H7 (cell line): Measurements from ENCODE around the gene LCTL. TPM values are rescaled to one million over a fixed set of nuclear protein-coding genes. Genes with fewer than 3 reads are reported as not detected.
"Not testable (repeated sequence)": the region's sequence is repeated elsewhere in the genome, so short reads cannot be mapped to it uniquely, and the experiment has no call there.

Source experiments
- DNase-seq: peaks from one replicate; pipeline ENCODE4 v3.0.0; 2012
- H3K27me3 ChIP-seq: 2 replicates; pipeline ENCODE4 v1.6.0; 2011; ENCODE audit warnings: mild to moderate bottlenecking, low read length; ENCODE audit not compliant: control insufficient read depth, insufficient read depth
- H3K36me3 ChIP-seq: replicated peaks from 2 replicates; pipeline ENCODE4 v1.5.1; 2011; ENCODE audit warnings: low read length; ENCODE audit not compliant: control insufficient read depth, insufficient read depth
- H3K4me3 ChIP-seq: 2 replicates; pipeline ENCODE4 v1.5.1; 2011; ENCODE audit warnings: low read depth, mild to moderate bottlenecking, control low read depth, low read length, moderate library complexity; ENCODE audit not compliant: insufficient read depth
- total RNA-seq: library from RNA; depleted of rRNA; stranded (reverse); fragments of >200 nt; shearing (Covaris generic); gene quantifications from 2 replicates; pipeline ENCODE4 v1.2.3, GENCODE V29; 2014

LCTL gene
- total RNA-seq, 1 experiment from 2014 or later = 1.9 TPM

DNA sequence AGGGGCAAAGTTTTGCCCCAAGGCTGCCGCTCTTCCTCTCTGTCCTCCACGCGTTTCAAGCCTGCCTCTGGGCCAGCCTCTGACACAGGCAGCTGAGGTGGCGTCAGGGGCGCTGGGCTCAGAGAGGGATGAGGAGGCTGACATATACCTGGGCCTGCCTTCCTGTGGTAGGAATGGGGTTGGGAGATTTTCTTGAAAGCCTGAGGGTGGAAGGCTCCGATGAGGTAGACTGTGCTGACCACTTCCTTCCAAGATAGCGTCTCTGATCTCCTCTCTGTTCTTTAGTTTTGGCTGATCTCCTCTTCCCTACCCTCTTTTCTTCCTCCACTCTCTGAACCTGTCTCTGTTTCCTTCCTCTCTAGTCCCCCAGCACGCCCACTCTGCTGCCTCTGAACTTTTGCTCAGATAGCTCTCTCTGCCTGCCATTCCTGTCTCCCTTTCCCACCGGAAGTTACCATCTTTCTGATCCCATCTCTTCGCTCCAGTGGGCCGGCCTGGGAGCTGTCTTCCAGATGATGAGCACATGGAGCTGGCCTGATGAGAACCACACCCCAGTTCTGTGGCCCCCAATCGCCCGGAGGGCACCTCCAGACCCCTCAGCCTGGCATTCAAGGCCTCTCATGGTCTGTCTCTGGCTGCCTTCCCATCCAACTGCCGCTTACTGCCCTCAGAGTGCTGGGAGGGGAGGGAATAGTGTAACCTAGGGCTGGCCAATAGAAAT lies 32.5 kb upstream of the LCTL start:
- H3K4me3 ChIP-seq = no peak overlapping the region
- DNase-seq = no peak
- no peaks in the 10 kb centered on the region; the same call in 1 of the 2 replicates for H3K27me3 ChIP-seq
- no peaks in the 10 kb centered on the region for H3K36me3 ChIP-seq

DNA sequence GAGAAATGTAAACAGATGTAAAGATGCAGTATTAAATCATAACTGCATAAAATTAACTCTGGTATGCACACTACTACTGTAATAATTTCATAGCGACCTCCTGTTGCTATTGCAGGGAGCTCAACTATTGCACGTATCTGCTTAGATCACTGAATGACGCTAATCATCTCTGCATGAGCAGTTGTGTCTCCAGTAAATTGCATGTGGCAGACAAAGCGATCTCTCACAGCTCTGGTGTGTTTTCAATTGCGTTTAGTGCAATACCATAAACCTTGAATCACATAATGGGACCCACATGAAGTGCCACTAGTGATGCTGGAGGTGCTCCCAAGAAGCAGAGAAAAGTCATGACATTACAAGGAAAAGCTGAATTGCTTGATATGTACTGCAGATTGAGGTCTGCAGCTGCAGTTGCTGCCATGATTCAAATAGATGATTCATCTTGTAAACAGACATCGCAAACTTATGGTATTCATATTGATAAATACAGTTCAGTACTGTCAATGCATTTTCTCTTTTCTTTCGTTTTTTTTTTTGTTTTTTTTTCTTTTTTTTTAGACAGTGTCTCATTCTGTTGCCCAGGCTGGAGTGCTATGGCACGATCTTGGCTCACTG lies 30.2 kb upstream of the LCTL start:
- Histone ChIP-seq H3K4me3 (no peak overlapping the region), H3K36me3 (no peaks in the 10 kb centered on the region), H3K27me3 (no peaks in the 10 kb centered on the region; the same call in 1 of the 2 replicates)
- DNase-seq = no peak

DNA sequence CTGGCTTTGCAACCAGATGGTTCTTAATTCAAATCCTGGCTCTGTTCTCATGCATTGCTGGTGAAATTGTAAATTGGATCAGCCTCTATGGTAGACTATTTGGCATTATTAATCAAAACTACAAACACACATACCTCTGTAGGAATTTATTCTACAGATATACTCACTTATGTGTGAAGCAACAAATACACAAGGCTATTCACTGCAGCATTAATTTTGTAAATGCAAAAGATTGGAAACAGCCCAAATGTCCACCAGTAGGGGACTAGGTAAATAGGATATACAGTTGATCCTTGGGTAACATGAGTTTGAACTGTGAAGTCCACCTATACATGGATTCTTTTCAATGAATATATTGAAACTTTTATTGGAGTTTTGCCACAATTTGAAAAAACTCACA lies 29.5 kb upstream of the LCTL start:
- H3K27me3 ChIP-seq = no peaks in the 10 kb centered on the region
- no peak overlapping the region for H3K4me3 ChIP-seq
- H3K36me3 ChIP-seq = no peaks in the 10 kb centered on the region
- no peak for DNase-seq

DNA sequence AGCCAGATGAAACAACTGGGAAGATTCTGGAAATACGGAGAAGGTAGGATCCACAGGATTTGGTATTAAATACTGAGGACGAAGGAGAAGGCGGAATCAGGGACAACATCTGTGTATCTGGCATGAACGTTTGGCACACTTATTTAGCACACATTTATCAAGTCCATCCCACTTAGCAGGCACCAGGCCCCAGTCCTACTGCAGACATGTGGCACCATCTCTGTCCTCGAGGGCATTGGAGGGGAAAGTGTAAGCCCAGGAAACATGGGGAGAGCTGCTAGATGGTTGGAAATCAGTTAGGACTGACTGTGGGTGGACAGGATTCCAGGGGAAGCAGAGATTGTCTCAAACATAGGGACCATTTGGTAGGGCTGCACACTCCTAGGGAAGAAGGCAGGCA lies 29.0 kb upstream of the LCTL start:
- Histone ChIP-seq H3K27me3 (no peaks in the 10 kb centered on the region), H3K36me3 (no peaks in the 10 kb centered on the region), H3K4me3 (no peak overlapping the region)
- no peak for DNase-seq

DNA sequence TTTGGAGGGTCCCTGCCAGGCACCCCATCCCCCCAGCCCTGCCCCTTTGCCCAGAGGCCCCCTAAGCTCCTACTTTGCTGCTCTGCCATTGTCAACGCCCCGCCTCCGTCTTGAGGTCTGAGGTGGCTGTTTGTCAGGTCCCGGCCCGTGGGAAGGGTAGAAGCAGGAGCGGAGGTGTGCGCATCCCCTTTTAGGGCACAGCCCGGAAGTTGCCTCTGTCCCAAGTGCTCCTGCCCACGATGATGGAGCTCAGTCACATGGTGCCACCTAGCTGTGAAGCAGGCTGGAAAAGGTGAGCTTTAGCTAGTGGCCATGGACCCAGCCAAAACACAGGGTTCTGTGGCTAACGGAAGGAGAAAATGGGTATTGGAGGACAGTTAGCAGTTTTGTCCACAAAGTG lies 28.5 kb upstream of the LCTL start:
- Histone ChIP-seq H3K27me3 (no peaks in the 10 kb centered on the region), H3K36me3 (no peaks in the 10 kb centered on the region), H3K4me3 (no peak overlapping the region)
- peak; percentile 60 for DNase-seq

DNA sequence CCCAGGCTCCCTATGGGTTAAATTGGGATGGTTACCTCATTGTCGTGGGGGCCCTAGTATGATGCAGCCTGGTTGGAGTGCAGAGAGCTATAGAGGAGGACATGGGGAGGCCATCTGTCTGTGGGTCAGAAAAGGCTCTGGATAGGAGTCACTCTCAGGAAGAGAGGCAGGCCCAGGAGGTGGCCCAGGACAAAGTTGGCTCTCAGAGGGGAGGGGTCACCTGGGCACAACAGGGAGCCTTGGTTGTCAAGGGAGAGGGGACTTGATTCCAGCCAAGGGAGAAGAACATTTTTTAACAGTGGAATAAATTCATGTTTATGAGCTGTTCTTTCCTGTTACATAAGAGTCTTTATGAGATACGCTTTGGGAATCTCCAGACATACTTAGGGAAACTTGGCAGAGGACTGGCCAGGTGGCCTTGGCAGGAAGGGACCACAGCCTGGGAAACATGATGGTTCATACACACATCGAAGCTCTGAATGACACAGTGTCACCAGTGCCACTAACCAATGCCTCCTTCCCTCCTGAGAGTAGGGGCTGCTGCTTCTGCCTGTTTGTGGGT lies 27.5 kb upstream of the LCTL start:
- Histone ChIP-seq H3K27me3 (no peaks in the 10 kb centered on the region), H3K36me3 (no peaks in the 10 kb centered on the region), H3K4me3 (no peak overlapping the region)
- no peak for DNase-seq

DNA sequence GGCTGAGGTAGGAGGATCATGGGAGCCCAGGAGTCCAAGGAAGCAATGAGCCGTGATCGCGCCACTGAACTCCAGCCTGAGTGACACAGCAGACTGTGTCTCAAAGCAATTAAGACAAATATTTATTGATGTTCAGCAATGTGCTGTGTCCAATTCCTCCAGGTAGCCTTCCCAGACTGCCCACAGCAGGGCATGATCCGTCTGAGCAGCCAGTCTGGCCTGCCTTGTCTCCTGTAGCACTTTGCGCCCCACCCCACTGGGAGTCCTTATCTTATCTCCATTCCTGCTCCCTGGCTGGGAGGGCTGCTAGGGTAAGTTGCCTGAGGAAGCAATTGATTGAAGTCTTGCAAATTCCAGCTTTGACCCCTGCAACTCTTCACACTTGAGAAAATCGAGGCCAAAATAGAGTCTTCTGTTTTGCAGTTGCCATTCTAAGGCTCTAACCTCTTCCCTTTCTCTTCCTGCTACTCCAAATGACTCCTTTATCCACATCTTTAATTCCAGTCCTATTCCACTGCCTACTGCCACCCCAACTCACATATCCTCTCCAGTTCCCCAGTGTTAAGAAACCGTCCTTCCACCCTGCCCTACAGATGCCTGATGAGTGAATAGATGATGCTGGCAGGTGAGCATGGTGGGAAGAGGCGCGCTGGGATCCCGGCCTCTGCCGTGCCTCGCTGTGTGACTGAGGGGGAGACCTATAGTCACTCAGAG lies 26.9 kb upstream of the LCTL start:
- DNase-seq = peak; percentile 26
- no peaks in the 10 kb centered on the region for H3K27me3 ChIP-seq
- no peaks in the 10 kb centered on the region for H3K36me3 ChIP-seq
- no peak overlapping the region for H3K4me3 ChIP-seq

DNA sequence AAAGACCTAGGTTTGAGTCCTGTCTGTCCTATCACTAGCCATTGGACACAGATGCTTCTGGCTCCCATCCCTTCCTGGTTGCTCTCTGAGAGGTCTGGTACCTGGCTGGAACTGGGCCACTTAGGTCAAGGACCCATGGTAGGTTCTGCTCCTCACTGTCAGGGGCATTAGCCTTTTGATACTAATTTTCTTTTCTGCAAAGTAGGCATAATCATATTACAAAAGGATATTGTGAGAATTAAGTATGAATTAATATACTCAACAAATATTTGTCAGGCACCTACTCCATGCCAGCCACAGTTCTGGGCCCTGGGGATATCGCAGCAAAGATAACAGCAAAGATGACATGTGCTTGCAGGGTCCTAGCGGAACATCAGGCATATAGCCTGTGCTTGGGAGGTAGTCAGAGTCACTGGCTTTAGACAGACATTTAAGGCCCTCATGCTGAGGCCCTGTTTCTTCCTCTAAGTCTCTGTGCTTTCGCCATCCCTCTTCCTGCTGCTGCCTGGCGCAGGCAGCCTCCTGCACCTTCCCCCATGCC lies 25.6 kb upstream of the LCTL start:
- no peaks in the 10 kb centered on the region for H3K36me3 ChIP-seq

DNA sequence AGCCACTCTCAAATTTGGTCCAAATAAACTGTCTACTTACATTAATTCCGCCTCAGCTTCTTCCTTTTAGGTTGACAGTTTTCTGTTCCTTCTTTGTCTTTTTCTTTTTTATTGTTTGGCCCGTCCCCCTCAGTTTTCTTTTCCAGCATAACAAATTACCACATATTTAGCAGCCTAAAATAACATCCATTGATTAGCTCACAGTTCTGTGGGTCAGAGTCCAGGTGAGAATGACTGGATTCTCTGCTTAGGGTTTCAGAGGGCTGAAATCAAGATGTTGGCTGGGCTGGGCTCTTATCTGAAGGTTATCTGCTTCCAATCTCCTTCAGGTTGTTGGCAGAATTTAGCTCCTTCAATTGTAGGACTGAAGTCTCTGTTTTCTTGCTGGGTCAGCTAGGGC lies 24.6 kb upstream of the LCTL start:
- no peaks in the 10 kb centered on the region for H3K36me3 ChIP-seq
- H3K27me3 ChIP-seq = no peaks in the 10 kb centered on the region
- no peak overlapping the region for H3K4me3 ChIP-seq
- DNase-seq = no peak

More for the DNA sequence above, 25.6 kb upstream of the LCTL start:
- Histone ChIP-seq H3K4me3 (no peak overlapping the region), H3K27me3 (no peaks in the 10 kb centered on the region)
- DNase-seq = no peak

DNA sequence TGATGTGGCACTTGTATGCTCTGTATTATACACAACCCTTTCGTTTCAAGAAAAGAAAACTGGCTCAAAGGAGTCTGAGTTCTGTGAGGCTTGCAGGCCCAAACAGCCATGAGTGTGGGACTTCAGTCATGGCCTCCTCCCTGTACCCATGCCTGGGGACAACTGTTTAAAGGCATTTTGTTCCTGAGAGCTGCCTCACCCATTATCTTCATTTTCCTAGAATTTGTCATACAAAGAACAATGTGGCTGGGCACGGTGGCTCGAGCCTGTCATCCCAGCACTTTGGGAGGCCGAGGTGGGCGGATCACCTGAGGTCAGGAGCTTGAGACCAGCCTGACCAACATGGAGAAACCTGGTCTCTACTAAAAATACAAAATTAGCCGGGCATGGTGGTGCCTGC lies 23.6 kb upstream of the LCTL start:
- not testable (repeated sequence) for H3K27me3 ChIP-seq, H3K4me3 ChIP-seq, DNase-seq, H3K36me3 ChIP-seq

DNA sequence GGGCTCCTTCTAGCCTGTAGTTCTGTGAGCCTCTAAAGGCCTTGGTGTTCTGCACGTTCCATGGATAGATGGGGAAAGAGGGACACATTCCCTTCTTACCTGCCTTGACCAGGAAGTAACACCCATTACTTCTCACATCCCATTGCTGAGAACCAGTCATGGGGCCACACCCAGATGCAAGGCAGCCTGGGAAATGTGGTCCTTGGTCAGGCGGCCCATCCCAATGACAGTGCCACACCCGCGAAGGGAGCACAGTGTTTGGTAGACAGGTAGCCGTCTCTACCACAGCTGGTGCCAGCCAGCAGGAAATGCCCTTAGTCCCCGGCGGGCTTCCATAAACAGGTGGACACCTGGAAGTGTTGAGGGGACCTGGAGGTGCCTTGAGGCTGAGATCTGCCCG lies 23.2 kb upstream of the LCTL start:
- peak; percentile 60 for DNase-seq
- Histone ChIP-seq H3K36me3 (no peaks in the 10 kb centered on the region), H3K27me3 (no peaks in the 10 kb centered on the region), H3K4me3 (no peak overlapping the region; the same call in 1 of the 2 replicates)

DNA sequence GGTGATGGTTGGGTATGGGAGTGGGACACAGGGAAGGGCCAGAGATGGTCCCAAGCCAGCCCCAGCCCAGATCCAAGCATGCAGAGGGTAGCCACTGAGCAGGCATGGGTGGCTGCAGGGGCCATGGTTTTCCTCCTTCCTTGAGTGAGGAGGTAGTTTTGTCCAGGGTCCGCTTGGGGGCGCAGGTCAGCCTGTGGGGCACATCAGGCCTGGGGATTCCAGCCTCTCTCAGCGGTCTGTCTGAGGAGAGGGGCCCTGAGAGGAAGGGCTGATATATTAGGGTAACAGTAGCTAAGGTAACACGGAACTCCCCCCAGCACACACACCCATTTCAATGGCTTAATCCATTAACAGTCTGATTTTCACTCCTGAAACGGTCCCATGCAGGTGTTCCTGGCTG lies 22.7 kb upstream of the LCTL start:
- Histone ChIP-seq H3K36me3 (no peaks in the 10 kb centered on the region), H3K4me3 (no peak overlapping the region; the same call in 1 of the 2 replicates), H3K27me3 (no peaks in the 10 kb centered on the region)
- peak; percentile 81 for DNase-seq

DNA sequence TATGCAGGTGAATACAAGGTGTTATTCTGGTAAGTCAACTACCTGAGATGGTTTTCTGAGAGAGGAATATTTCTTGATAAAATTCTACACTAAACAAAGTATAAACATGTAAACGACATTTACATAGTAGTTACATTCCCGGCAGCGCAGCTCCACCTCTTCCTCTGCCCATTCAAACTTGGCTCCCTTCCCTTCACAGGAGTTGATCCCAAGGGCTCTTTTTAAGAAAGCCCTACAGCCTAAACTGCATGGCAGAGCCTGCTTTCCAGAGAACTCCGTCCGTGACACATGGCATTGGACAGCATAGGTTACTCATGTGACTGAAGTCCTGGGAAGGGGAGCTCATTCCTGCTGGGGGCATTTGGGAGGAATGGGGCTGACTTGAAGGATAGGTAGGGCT lies 22.0 kb upstream of the LCTL start:
- Histone ChIP-seq H3K27me3 (no peaks in the 10 kb centered on the region), H3K4me3 (no peak overlapping the region), H3K36me3 (no peaks in the 10 kb centered on the region)
- no peak for DNase-seq

DNA sequence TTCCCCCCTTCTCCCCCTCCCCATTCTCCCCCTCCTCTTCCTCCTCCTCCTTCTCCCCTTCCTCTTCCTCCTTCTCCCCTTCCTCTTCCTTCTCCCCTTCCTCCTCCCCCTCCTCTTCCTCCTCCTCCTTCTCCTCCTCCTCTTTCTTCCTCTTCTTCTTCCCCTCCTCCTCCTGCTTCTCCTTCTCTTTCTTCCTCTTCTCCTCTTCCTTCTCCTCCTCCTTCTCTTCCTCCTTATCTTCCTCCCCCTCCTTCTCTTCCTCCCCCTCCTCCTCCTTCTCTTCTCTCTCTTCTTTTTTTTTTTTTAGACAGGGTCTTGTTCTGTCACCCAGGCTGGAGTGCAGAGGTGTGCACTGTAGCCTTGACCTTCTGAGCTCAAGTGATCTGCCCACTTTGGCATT lies 21.2 kb upstream of the LCTL start:
- Histone ChIP-seq H3K36me3 (no peaks in the 10 kb centered on the region), H3K27me3 (no peaks in the 10 kb centered on the region), H3K4me3 (no peak overlapping the region)
- DNase-seq = no peak
